Measurements from ENCODE around the gene DESI1. TPM values are rescaled to one million over a fixed set of nuclear protein-coding genes. Genes with fewer than 3 reads are reported as not detected.
"Not testable (repeated sequence)": the region's sequence is repeated elsewhere in the genome, so short reads cannot be mapped to it uniquely, and the experiment has no call there.

Gene DESI1
- 14.1 and 24.3 TPM in 2 replicates for total RNA-seq (2014; rRNA removed; shearing (Covaris generic))

- DNase-seq (ENCODE audit: low read depth), result no peak
Observed at GRCh38 chr22:41620589-41621098, at the start of gene DESI1. DESI1 (minus strand) TSS chr22:41621043; CDS start chr22:41620839, 204 bp downstream.

DNA sequence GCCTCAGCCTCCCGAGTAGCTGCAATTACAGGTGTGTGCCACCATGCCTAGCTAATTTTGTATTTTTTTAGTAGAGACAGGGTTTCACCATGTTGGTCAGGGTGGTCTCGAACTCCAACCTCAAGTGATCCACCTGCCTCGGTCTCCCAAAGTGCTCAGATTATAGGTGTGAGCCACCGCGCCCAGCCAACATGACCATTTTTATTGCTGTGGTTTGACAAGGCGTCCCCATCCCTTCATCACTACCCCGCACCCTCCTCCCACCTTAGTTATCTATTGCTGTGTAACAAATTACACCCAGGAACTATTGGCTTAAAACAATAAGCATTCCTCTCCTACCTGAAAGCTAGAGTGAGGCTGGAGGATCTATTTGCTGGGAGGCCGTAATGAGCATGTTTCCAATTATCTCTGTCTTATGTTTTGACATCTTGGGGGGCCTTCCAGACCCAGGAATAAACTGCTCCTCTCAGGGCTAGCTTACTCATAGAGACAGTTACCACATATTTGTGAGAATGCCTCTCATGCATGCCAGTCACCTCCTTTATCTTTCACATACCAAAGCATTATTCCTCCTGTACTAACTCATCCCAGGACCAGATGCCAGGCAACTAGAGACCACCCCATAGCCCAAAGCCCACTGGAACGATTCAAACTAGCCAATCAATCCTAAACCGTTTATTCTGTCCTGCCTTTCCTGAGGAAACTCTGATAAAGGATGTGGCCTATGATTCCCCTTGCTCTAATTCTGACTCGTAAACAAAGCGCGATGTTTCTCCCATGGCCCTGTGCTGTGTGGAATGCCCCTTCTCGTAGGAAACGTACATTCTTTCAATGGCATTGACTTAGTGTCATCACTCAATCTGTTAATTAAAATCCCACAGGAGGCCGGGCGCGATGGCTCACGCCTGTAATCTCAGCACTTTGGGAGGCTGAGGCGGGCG is 48.4 kb upstream of the DESI1 start:
- DNase-seq (ENCODE audit: low read depth), result peak; percentile 37

- no peak for DNase-seq (ENCODE audit: low read depth)
Observed at GRCh38 chr22:41664951-41665350, 44.1 kb upstream of the DESI1 start.

GRCh38 chr22:41664490-41664889 is 43.6 kb upstream of the DESI1 start:
- DNase-seq (ENCODE audit: low read depth), result peak; percentile 26

- DNase-seq (ENCODE audit: low read depth), result not testable (repeated sequence)
Observed at GRCh38 chr22:41663594-41663993, 42.8 kb upstream of the DESI1 start.

DNA sequence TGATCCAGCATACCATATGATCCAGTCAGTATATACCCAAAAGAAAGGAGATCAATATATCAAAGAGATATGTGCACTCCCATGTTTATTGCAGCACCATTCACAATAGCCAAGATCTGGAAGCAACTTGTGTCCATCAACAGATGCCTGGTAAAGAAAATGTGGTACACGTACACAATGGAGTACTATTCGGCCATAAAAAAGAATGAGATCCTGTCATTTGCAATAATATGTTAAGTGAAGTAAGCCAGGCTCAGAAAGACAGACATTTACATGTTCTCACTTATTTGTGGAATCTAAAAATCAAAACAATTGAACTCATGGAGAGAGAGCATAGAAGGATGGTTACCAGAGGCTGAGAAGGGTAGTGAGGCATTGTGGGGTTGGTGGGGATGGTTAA is 40.9 kb upstream of the DESI1 start:
- DNase-seq (ENCODE audit: low read depth), result no peak

DNA sequence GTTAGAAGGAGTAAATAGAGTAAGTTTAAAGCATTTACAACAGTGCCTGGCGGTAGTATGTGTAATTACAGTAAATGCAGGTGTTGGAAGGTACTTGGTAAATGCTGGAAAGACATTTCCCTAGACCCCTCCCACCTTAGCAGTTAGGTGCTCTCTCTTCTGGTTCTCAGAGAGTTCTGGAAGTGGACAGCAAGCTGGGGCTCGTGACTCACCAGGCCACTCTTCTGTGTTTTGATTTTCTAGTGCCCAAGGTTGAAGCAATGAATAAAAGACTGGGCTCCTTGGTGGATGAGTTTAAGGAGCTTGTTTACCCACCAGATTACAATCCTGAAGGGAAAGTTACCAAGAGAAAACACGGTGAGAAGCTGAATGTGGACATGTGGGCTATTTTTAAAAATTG is 40.2 kb upstream of the DESI1 start:
- DNase-seq (ENCODE audit: low read depth), result no peak

DNA sequence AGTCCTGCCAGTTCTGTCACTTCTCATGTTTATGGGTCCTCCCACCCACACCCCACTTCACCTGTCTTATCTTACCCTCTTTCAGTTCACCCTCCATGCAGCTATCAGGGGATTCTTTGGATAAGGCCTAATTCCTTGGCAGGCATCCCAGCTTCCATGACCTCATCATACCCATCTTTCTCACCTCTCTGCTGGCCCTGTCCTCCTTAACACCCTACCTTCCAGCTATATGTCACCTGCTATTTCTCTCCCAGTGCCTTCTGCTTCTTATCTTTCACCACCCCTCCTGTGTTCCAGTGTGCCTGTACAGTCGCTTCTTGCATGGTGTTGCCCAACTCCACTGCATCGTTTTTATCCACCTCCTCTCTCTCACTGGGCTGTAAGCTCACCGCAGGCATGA is 39.6 kb upstream of the DESI1 start:
- no peak for DNase-seq (ENCODE audit: low read depth)

- no peak for DNase-seq (ENCODE audit: low read depth)
Observed at GRCh38 chr22:41659941-41660340, 39.1 kb upstream of the DESI1 start.

GRCh38 chr22:41658869-41659268 is 38.0 kb upstream of the DESI1 start:
- no peak for DNase-seq (ENCODE audit: low read depth)

DNA sequence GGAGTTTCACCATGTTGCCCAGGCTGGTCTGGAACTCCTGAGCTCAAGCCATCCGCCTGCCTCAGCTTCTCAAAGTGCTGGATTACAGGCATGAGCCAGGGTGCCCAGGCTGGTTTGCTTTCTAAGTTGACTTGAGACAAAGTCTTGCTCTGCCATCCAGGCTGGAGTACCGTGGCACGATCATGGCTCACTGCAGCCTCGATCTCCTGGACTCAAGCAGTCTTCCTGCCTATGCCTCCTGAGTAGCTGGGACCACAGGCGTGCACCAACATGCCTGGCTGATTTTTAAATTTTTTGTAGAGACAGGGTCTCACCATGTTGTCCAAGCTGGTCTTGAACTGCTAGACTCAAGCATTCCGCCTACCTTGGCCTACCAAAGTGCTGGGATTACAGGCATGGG is 36.9 kb upstream of the DESI1 start:
- DNase-seq (ENCODE audit: low read depth), result no peak

- DNase-seq (ENCODE audit: low read depth), result no peak
Observed at GRCh38 chr22:41656556-41656955, 35.7 kb upstream of the DESI1 start.

- DNase-seq (ENCODE audit: low read depth), result no peak
Observed at GRCh38 chr22:41654322-41654721, 33.5 kb upstream of the DESI1 start.

DNA sequence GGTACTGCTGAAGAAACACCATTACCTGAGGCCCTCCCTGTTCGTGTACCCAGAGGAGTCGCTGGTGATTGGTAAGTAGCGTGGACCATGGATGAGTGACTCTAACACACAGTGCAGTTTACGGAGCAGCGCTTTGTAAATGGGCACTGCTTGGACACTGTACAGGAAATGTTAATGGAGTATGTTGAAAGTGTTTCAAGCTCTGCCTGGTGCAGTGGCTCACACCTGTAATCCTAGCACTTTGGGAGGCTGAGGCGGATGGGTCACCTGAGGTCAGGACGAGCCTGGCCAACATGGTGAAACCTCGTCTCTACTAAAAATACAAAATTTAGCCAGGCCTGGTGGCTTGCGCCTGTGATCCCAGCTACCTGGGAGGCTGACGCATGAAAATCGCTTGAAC is 30.0 kb upstream of the DESI1 start:
- DNase-seq (ENCODE audit: low read depth), result no peak

GRCh38 chr22:41650229-41650628 is 29.4 kb upstream of the DESI1 start:
- no peak for DNase-seq (ENCODE audit: low read depth)

DNA sequence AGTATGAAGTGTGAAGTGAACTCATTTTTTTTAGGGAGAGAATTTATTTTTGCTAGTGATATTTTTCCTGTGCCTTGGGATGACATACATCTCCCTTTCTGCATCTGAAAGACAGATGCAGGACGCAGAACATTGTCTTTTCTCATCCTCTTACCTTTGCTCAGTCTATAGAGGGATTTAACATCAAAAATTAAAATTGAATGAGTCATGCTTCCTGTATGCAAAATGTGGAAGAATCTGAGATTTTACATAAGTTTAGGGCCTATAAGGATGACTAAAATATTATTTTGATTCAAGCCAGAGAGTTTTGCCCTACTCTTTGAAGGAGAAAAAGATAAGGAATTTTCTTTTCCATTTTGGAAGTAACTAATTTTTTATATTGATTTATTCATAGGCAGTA is 27.6 kb upstream of the DESI1 start:
- no peak for DNase-seq (ENCODE audit: low read depth)

GRCh38 chr22:41647771-41648170 is 26.9 kb upstream of the DESI1 start:
- no peak for DNase-seq (ENCODE audit: low read depth)

DNA sequence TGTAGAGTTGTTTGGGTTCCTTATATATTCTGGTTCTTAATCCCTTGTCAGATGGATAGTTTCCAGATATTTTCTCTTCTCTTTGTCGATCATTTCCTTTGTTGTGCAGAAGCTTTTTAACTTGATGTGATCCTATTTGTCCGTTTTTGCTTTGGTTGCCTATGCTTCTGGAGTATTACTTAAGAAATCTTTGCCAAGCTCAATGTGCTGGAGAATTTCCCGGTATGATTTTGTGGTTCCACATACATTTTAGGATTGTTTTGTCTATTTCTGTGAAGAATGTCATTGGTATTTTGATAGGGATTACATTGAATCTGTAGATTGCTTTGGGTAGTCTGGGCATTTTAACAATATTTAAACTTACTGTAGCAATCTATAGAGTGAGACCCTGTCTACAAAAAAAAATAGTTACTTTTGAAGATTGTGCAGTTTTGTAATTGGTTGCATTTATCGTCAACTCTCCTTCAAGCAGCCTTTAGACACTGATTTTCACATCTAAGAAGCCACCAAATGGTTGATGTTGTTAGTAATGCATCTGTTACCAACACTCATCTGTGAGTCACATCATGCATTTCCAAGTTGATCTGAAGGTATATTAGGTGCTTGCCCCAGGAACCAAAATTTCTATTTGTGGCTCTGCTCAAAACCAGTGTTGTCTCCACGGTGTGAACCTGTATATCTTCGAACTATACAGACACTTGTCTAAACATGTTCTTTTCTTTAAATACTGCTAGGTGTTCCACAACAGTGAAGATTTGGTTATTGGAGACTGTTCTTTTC is 21.7 kb upstream of the DESI1 start:
- no peak for DNase-seq (ENCODE audit: low read depth)

DNA sequence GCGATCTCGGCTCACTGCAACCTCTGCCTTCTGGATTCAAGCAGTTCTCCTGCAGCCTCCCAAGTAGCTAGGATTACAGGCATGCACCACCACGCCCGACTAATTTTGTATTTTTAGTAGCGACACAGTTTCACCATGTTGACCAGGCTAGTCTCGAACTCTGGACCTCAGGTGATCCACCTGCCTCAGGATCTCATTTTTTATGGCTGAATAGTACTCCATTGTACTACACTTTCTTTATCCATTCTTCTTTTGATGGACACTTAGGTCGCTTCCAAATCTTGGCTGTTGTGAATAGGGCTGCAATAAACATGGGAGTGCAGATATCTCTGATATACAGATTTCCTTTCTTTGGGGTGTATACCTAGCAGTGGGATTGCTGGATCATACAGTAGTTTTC is 21.0 kb upstream of the DESI1 start:
- DNase-seq (ENCODE audit: low read depth), result no peak

DNA sequence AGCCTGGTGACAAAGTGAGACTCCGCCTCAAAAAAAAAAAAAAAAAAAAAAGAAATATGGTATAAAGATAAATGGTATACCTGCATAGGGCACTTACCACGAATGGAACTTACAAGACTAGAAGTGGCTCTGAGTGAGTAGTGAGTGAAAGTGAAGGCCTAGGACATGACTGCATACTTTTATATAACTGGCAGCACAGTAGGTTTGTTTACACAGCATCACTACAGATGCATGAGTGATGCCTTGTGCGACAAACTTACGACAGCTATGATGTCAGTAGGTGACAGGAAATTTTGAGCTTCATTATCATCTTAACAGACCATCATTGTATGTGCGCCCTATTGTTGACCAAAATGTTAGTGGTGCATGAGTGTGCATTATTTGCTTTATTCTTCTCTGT is 17.9 kb upstream of the DESI1 start:
- DNase-seq (ENCODE audit: low read depth), result no peak

GRCh38 chr22:41638124-41638523 is 17.3 kb upstream of the DESI1 start:
- no peak for DNase-seq (ENCODE audit: low read depth)

DNA sequence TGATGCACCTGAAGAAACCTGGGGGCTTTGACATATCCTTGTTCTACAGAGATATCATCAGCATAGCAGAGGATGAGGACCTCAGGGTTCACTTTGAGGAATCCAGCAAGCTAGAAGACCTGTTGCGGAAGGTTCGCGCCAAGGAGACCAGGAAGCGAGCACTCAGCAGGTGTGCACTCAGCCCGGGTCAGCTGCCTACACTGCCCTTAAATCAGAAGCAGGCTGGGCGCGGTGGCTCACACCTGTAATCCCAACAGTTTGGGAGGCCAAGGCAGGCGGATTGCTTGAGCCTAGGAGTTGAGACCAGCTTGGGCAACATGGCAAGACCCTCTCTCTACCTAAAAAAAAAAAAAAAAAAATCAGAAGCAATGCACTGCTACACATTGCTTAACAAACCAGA is 16.8 kb upstream of the DESI1 start:
- not testable (repeated sequence) for DNase-seq (ENCODE audit: low read depth)

DNA sequence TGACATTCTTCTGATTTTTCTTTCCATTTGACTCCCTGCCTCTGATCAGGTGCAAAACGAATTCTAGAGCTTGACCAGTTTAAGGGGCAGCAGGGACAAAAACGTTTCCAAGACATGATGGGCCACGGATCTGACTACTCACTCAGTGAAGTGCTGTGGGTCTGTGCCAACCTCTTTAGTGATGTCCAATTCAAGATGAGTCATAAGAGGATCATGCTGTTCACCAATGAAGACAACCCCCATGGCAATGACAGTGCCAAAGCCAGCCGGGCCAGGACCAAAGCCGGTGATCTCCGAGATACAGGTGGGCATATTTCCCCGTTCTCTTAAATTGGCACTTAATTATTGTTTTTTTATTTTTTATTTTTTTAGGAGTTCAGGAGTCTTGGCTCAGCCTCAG is 15.6 kb upstream of the DESI1 start:
- DNase-seq (ENCODE audit: low read depth), result peak; percentile 74

Measured in RPMI7951 (cell line).